Measurements from ENCODE around the gene BLOC1S2.

Gene BLOC1S2

DNA sequence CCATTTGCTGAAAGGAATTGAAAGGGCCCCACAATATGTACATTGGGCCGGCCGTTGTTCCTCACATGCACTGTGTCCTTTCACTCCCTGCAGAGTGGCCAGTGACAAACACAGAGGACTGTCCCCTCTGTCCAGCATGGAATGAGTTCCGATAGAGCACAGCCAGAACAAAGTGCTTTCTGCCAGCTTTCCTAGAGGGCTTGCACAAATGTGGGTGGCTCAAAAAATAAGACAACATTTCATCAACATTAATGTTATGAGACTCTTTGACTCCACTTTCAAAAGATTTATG is 41.2 kb upstream of the BLOC1S2 start:
- in situ Hi-C loops (cut with HindIII; ENCODE audit: low sequenced_read_pairs) = loop anchor here (25.0 kb wide), 1 partner anchor 210 kb away; the partner anchor contains the start of genes HIF1AN and NDUFB8
- no peak overlapping the region for H3K4me3 ChIP-seq (ENCODE audit: low read depth, low read length)
- DNase-seq (ENCODE audit: low read depth, low spot score) = no peak
- TF ChIP-seq CTCF (IDR thresholded peaks at IDR 0.05; ENCODE audit: low read depth, low read length) = no peak

- no peak overlapping the region for H3K4me3 ChIP-seq (ENCODE audit: low read depth, low read length)
- DNase-seq (ENCODE audit: low read depth, low spot score) = no peak
- no peak for TF ChIP-seq CTCF (IDR thresholded peaks at IDR 0.05; ENCODE audit: low read depth, low read length)
- in situ Hi-C loops (cut with HindIII; ENCODE audit: low sequenced_read_pairs) = loop anchor here (25.0 kb wide), 1 partner anchor 210 kb away; the partner anchor contains the start of genes HIF1AN and NDUFB8
Measured at GRCh38 chr10:100327007-100327717, 40.7 kb upstream of the BLOC1S2 start.

- no peak for DNase-seq (ENCODE audit: low read depth, low spot score)
- no peak overlapping the region for H3K4me3 ChIP-seq (ENCODE audit: low read depth, low read length)
- no peak for TF ChIP-seq CTCF (IDR thresholded peaks at IDR 0.05; ENCODE audit: low read depth, low read length)
- in situ Hi-C loops (cut with HindIII; ENCODE audit: low sequenced_read_pairs) = loop anchor here (25.0 kb wide), 1 partner anchor 212 kb away; the partner anchor contains the start of genes HIF1AN and NDUFB8
Measured at GRCh38 chr10:100325158-100325557, 38.7 kb upstream of the BLOC1S2 start.

- no peak overlapping the region for H3K4me3 ChIP-seq (ENCODE audit: low read depth, low read length)
- in situ Hi-C loops (cut with HindIII; ENCODE audit: low sequenced_read_pairs) = no loop called here
- no peak for DNase-seq (ENCODE audit: low read depth, low spot score)
- no peak for TF ChIP-seq CTCF (IDR thresholded peaks at IDR 0.05; ENCODE audit: low read depth, low read length)
Measured at GRCh38 chr10:100319707-100320402, 33.4 kb upstream of the BLOC1S2 start.

DNA sequence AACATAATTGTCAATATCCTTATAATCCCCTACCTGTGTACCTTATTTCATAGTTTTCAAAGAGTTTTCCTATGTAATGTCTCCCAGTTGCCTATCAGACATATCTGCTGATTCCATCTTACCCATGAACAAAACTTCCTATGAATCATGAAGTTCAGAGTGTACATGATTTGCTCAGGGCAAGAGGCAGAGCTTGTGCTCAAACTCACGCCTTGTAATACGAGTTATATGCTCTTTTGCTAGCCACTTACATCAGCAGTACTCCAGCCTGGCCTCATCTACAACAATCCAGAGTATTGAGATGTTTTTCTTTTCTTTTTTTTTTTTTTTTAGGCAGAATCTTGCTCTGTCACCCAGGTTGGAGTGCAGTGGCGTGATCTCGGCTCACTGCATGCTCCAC is 31.7 kb upstream of the BLOC1S2 start:
- TF ChIP-seq CTCF (IDR thresholded peaks at IDR 0.05; ENCODE audit: low read depth, low read length) = no peak
- in situ Hi-C loops (cut with HindIII; ENCODE audit: low sequenced_read_pairs) = no loop called here
- no peak for DNase-seq (ENCODE audit: low read depth, low spot score)
- H3K4me3 ChIP-seq (ENCODE audit: low read depth, low read length) = no peak overlapping the region

- no peak for TF ChIP-seq CTCF (IDR thresholded peaks at IDR 0.05; ENCODE audit: low read depth, low read length)
- no peak for DNase-seq (ENCODE audit: low read depth, low spot score)
- in situ Hi-C loops (cut with HindIII; ENCODE audit: low sequenced_read_pairs) = no loop called here
- no peak overlapping the region for H3K4me3 ChIP-seq (ENCODE audit: low read depth, low read length)
Measured at GRCh38 chr10:100315615-100316014, 29.1 kb upstream of the BLOC1S2 start.

All from astrocyte of the spinal cord (primary cell).